Gastrocnemius medialis (tissue), 4 donors: Measurements from ENCODE around the gene TMEM132C. TPM values are rescaled to one million over a fixed set of nuclear protein-coding genes. Genes with fewer than 3 reads are reported as not detected.

Experiments used
- ATAC-seq, 2 donors: fragments of 150-250 bp; one replicate each; pipeline ENCODE4 v1.9.1; 2016
- DNase-seq, 2 donors: peaks; one replicate each; pipeline ENCODE4 v3.0.0-alpha.2; 2019
- H3K27ac ChIP-seq, 4 donors: fragments of 200-600 bp; sonication (generic); 1 replicate in 1 of 4; 2 replicates in 3 of 4; pipeline ENCODE4 v1.5.1; 2016 to 2018; ENCODE audit warnings: mild to moderate bottlenecking in 2 of 4, moderate library complexity in 1 of 4
- H3K27me3 ChIP-seq, 3 donors: fragments of 200-600 bp; sonication (generic) in 2 of 3; 1 replicate in 1 of 3; 2 replicates in 2 of 3; pipeline versions ENCODE4 v1.5.1 to v1.6.0; 2016 to 2019; ENCODE audit warnings: mild to moderate bottlenecking in 1 of 3, moderate library complexity in 1 of 3
- H3K36me3 ChIP-seq, 2 donors: fragments of 200-600 bp; sonication (generic) in 1 of 2; one replicate each; pipeline ENCODE4 v1.5.1; 2017 to 2018
- H3K4me1 ChIP-seq, 2 donors: fragments of 200-600 bp; sonication (generic) in 1 of 2; one replicate each; pipeline ENCODE4 v1.5.1; 2016 to 2017; ENCODE audit warnings: mild to moderate bottlenecking in 2 of 2
- H3K4me3 ChIP-seq, 4 donors: fragments of 200-600 bp; sonication (generic) in 3 of 4; 1 replicate in 1 of 4; 2 replicates in 3 of 4; pipeline ENCODE4 v1.5.1; 2016 to 2019; ENCODE audit warnings: mild to moderate bottlenecking in 2 of 4
- H3K9me3 ChIP-seq, 3 donors: fragments of 200-600 bp; sonication (generic) in 2 of 3; 1 replicate in 1 of 3; 2 replicates in 2 of 3; pipeline ENCODE4 v1.5.1; 2016 to 2019
- POLR2A ChIP-seq, 2 donors: fragments of 450-650 bp; IDR thresholded peaks; one replicate each; pipeline ENCODE4 v1.6.1; 2017; ENCODE audit warnings: antibody characterized with exemption in 2 of 2, mild to moderate bottlenecking in 2 of 2, moderate library complexity in 2 of 2
- in situ Hi-C, 4 donors: fragments of 200-750 bp; cut with MboI; loops; one replicate each; pipeline versions ENCODE4 v1.15.0 to v1.8.0; 2017; ENCODE audit warnings: low sequenced_read_pairs in 4 of 4
- intact Hi-C: fragments of 100-400 bp; cut with DNase I; formaldehyde crosslinking; loops from one replicate; pipeline ENCODE4 v1.15.1; 2023; ENCODE audit warnings: low total_unique reads
- total RNA-seq, 4 donors: library from RNA; depleted of rRNA; stranded (reverse); fragments of >200 nt; gene quantifications; one replicate each; pipeline versions ENCODE4 v1.1.0 to v1.2.3, GENCODE V29; 2016
- TF ChIP-seq, protein P1 (sequence below), 5 experiments: fragments of 450-650 bp in 3 of 5; fragments of 200-600 bp in 2 of 5; sonication (generic) in 2 of 5; IDR thresholded peaks in 4 of 5; conservative IDR thresholded peaks in 1 of 5; 1 replicate in 4 of 5; 2 replicates in 1 of 5; pipeline ENCODE4 v1.5.1; 2016 to 2019; ENCODE audit warnings: antibody characterized with exemption in 5 of 5, mild to moderate bottlenecking in 3 of 5, moderate library complexity in 3 of 5

Gene TMEM132C
- total RNA-seq, 4 donors from 2014 or later: 0.24 to 0.82 (median 0.68) TPM

DNA sequence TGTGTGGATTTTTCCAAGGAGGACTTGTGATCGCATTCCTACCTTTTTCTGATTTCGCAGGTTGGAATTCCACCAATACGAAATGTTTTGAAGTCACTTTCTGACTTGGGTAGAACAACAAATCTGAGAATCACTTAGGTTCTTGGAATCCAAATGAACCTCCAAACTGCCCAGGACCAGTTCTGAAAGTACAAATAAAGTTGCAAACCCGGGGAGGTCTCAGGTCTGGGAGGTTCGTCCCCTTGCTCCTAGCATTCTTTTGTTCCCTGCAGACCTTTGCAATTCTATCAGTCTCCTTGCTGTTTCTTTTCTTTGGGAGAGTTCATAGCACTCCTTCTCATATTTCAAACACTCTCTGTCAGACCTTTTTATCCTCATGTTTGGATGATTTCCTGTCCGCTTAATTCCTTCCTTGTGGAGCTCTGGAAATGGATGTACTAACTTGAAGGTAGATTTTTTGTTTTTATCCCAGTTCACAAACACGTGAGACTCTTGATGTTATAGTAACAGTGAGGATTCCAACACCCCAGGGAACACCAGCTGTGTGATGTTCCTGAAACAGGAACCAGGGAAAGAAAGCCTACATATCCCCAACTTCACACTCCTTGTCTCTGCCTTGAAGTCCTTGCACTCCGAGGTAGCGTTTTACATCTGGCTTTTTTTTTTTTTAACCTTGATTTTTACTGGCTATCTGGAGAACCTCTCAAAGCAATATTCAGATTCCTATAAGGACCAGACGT, 70.6 kb downstream of the TMEM132C start:
- Histone ChIP-seq H3K36me3 (no peaks in the 10 kb centered on the region), H3K27me3 (no peaks in the 10 kb centered on the region), H3K9me3 (no peaks in the 10 kb centered on the region), H3K27ac (no peak overlapping the region), H3K4me1 (no peaks in the 10 kb centered on the region), H3K4me3 (no peak overlapping the region)
- TF ChIP-seq POLR2A (IDR thresholded peaks at IDR 0.05): no peak
- TF ChIP-seq, protein P1, sequence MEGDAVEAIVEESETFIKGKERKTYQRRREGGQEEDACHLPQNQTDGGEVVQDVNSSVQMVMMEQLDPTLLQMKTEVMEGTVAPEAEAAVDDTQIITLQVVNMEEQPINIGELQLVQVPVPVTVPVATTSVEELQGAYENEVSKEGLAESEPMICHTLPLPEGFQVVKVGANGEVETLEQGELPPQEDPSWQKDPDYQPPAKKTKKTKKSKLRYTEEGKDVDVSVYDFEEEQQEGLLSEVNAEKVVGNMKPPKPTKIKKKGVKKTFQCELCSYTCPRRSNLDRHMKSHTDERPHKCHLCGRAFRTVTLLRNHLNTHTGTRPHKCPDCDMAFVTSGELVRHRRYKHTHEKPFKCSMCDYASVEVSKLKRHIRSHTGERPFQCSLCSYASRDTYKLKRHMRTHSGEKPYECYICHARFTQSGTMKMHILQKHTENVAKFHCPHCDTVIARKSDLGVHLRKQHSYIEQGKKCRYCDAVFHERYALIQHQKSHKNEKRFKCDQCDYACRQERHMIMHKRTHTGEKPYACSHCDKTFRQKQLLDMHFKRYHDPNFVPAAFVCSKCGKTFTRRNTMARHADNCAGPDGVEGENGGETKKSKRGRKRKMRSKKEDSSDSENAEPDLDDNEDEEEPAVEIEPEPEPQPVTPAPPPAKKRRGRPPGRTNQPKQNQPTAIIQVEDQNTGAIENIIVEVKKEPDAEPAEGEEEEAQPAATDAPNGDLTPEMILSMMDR (IDR thresholded peaks at IDR 0.05 in 4 of 5, conservative IDR thresholded peaks at IDR 0.05 in 1 of 5): no peak
- DNase-seq: no peak
- in situ Hi-C loops: no loop called here
- intact Hi-C loops: no loop called here
- no peak for ATAC-seq

DNA sequence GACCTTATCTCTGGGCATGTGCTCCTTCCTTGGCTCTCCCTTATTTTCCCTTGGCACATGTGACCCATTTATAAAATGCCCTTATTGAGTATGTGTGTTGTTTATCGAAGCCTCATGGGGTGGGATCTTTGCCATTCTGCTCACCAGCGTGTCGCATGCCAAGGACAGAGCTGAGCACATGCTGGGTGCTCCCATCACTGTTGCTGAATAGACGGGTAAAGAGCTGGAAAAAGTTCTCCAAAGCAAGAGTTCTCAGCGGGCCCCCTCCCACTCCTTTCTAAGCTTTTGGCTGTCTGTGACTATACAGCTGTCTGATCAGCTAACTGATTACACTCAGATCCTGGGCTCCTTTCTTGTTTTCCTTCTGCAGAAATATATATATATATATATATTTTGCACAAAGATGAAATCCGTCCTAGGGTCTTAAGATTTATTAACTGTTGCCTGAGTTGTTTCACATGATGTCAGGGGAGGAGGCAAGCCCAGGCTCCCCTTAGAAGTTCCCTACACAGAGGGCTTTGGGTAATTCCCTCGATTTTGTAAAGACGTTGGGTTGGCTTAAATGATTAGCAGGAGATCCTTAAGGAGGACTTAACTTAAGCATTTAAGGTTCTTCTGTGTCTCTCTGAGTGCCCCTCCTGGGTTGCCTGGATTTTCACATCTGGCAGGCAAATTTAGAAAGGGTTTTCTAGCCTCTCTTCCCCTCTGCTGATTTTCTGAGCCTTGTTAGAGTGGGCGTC, 71.6 kb downstream of the TMEM132C start:
- ATAC-seq: no peak
- in situ Hi-C loops: no loop called here

DNA sequence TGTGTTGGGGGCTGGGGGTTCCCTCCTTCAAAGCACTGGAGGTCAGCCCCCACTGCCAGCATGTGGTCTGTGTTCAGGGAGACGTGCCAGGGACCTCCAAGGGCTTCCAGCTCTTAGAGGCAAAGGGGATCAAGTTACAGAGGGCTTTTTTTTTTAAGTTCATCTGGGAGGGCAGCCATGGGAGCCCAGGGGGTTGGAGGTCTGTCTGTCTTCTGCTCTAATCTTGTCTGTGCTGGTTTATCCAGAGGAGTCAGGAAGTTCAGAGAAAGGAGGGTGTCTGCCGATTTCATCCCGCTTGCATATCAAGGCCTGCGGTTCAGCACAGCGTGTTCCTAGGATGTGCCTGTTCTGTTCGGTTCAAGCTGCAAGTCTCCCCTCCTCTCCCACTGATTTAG, 72.2 kb downstream of the TMEM132C start:
- Histone ChIP-seq H3K36me3 (no peaks in the 10 kb centered on the region), H3K27me3 (no peaks in the 10 kb centered on the region), H3K27ac (no peak overlapping the region), H3K4me3 (no peak overlapping the region), H3K4me1 (no peaks in the 10 kb centered on the region), H3K9me3 (no peaks in the 10 kb centered on the region)
- in situ Hi-C loops: no loop called here
- intact Hi-C loops: no loop called here
- TF ChIP-seq, protein P1 (IDR thresholded peaks at IDR 0.05 in 4 of 5, conservative IDR thresholded peaks at IDR 0.05 in 1 of 5): no peak
- no peak for TF ChIP-seq POLR2A (IDR thresholded peaks at IDR 0.05)
- ATAC-seq: peak in 1 of 2 donors; percentile 36
- no peak for DNase-seq

More for the DNA sequence above, 71.6 kb downstream of the TMEM132C start:
- no peaks in the 10 kb centered on the region for H3K4me1 ChIP-seq
- H3K9me3 ChIP-seq: no peaks in the 10 kb centered on the region
- H3K27me3 ChIP-seq: no peaks in the 10 kb centered on the region
- H3K4me3 ChIP-seq: no peak overlapping the region
- no peak for DNase-seq
- no peak overlapping the region for H3K27ac ChIP-seq
- TF ChIP-seq, protein P1 (IDR thresholded peaks at IDR 0.05 in 4 of 5, conservative IDR thresholded peaks at IDR 0.05 in 1 of 5): no peak
- TF ChIP-seq POLR2A (IDR thresholded peaks at IDR 0.05): no peak
- H3K36me3 ChIP-seq: no peaks in the 10 kb centered on the region
- intact Hi-C loops: no loop called here

DNA sequence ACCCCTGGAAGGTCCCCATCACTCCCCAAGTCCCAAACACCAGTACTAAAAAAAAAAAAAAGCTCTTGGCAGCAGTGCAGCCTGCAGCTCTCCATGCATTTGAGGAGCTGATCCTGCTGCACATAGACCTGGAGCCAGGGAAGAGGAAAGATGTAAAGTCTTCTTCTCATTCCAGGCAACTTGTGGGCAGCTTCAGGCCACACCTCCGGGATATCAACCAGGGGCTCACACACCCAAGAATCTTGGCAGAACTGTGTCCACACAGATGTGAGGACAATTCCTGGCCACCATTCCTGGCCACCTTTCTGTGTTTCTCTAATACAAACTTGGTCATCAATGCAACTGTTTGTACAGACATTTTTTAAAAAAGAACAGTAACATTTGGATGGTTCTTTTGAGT, 72.7 kb downstream of the TMEM132C start:
- ATAC-seq (no peak), DNase-seq (no peak)
- Histone ChIP-seq H3K9me3 (no peaks in the 10 kb centered on the region), H3K4me3 (no peak overlapping the region), H3K27ac (no peak overlapping the region), H3K4me1 (no peaks in the 10 kb centered on the region), H3K27me3 (no peaks in the 10 kb centered on the region), H3K36me3 (no peaks in the 10 kb centered on the region)
- intact Hi-C loops (no loop called here), in situ Hi-C loops (no loop called here)
- TF ChIP-seq, protein P1 (IDR thresholded peaks at IDR 0.05 in 4 of 5, conservative IDR thresholded peaks at IDR 0.05 in 1 of 5): no peak
- no peak for TF ChIP-seq POLR2A (IDR thresholded peaks at IDR 0.05)
